Measurements from ENCODE around the gene RPL10A. TPM values are rescaled to one million over a fixed set of nuclear protein-coding genes. Genes with fewer than 3 reads are reported as not detected.

RPL10A gene
- total RNA-seq, 2 experiments from 2014 or later: 2,453 to 2,464 TPM

DNA sequence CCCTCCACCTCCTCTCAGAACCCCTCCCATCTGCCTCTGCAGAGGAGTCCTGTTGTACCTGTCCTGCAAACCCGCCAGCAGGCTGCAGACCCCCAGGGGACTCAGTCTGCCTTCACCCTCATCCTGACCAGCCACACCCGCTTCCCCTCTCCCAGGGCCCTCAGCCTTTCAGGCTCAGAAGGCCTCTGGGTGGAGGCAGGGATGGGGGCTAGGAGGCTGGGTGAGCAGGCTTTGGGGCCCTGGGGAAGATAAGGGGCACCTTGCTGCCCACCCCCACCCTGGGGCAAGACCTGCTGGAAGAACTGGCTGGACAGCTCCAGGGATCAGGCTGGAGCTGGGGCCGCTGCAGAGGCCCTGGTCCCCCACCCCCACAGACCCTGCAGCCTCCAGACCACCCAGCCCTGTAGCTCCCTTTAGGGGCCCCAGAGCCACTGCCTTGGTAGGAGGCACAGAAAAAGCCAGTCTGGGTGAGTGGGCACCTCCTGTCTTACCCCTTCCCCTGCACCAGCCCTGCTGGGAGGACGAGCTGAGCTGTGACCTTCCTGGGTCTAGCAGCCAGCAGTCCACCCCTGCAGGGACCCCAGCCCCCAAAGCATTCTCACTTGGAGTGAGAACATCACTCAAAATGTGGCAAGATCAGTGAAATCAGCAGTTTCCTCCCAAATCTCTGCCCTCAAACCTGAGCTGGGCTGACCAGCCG lies 23.5 kb downstream of the RPL10A start:
- intact Hi-C loops (cut with DNase I, micrococcal nuclease): no loop called here
- Mint-ChIP-seq H3K27ac (no peak overlapping the region), H3K36me3 (ENCODE audit: low read depth) (no peaks in the 10 kb centered on the region), H3K27me3 (no peaks in the 10 kb centered on the region), H3K9me3 (no peaks in the 10 kb centered on the region), H3K4me3 (no peak overlapping the region), H3K4me1 (ENCODE audit: low read depth) (peaks cover 18% of the 10 kb centered on the region)
- ATAC-seq (ENCODE audit: poor library complexity) (no peak), DNase-seq (no peak)
- Histone ChIP-seq H3K9me3 (ENCODE audit: control insufficient read depth in 1 of 2, insufficient read depth in 1 of 2, low read length in 2 of 2) (no peaks in the 10 kb centered on the region), H3K27me3 (ENCODE audit: control insufficient read depth in 1 of 2, insufficient read depth in 2 of 2, low read length in 2 of 2) (no peaks in the 10 kb centered on the region), H3K4me1 (ENCODE audit: insufficient read depth, low read length) (peaks cover 14% of the 10 kb centered on the region), H3K27ac (ENCODE audit: low read depth in 1 of 2, low read length in 2 of 2) (no peak overlapping the region), H3K36me3 (ENCODE audit: insufficient read depth, low read length) (no peaks in the 10 kb centered on the region), H3K4me3 (ENCODE audit: low read length) (no peak overlapping the region)
- TF ChIP-seq, protein P1, sequence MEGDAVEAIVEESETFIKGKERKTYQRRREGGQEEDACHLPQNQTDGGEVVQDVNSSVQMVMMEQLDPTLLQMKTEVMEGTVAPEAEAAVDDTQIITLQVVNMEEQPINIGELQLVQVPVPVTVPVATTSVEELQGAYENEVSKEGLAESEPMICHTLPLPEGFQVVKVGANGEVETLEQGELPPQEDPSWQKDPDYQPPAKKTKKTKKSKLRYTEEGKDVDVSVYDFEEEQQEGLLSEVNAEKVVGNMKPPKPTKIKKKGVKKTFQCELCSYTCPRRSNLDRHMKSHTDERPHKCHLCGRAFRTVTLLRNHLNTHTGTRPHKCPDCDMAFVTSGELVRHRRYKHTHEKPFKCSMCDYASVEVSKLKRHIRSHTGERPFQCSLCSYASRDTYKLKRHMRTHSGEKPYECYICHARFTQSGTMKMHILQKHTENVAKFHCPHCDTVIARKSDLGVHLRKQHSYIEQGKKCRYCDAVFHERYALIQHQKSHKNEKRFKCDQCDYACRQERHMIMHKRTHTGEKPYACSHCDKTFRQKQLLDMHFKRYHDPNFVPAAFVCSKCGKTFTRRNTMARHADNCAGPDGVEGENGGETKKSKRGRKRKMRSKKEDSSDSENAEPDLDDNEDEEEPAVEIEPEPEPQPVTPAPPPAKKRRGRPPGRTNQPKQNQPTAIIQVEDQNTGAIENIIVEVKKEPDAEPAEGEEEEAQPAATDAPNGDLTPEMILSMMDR (IDR thresholded peaks at IDR 0.05): no peak
- ChIA-PET CTCF (no interaction called here), POLR2A (interaction anchor here (0.6 kb wide), 1 partner anchor 969 kb away, joined by 3 read pairs; no protein-coding TSS in a partner anchor)

DNA sequence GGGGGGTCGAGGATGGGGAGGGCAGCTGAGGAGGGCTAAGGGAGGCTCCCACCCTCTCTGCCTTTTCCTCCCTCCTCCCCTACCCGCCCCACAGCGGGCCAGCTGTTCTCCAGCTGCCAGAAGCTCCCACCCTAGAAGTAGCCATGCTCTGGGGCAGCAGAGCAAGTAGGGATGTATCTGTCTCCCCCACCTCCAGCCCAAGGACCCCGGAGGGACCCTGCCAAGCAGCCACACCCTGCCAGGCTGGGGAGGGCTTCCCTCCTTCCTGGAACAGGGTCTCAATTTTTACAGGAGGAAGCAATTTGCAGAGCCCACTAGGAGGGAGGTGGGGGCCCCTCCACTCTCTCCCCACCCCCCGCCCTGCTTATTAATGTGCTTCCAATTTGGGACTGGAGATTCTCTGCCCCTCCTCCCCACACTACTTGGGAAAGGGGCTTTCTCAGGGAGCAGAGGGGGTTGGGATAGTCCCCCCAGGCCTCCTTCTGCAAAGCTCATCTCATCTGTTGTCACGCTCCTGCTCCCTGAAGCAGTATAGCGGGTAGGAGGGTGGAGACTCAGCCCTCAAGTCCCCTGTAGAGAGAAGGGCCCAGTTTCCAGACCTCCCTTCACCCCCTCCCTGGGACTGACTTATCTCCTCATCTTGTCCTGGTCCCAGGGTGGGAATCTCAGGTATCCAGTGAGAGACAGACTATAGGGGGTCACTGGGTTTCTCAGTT lies 24.2 kb downstream of the RPL10A start:
- H3K27ac Mint-ChIP-seq: no peak overlapping the region
- H3K4me1 ChIP-seq (ENCODE audit: insufficient read depth, low read length): peaks cover 15% of the 10 kb centered on the region
- no peak overlapping the region for H3K4me3 ChIP-seq (ENCODE audit: low read length)
- no peaks in the 10 kb centered on the region for H3K9me3 ChIP-seq (ENCODE audit: control insufficient read depth in 1 of 2, insufficient read depth in 1 of 2, low read length in 2 of 2)
- ChIA-PET POLR2A (interaction anchor here (0.6 kb wide), 1 partner anchor 969 kb away, joined by 3 read pairs; no protein-coding TSS in a partner anchor), CTCF (no interaction called here)
- intact Hi-C loops (cut with DNase I, micrococcal nuclease): no loop called here
- DNase-seq (no peak), ATAC-seq (ENCODE audit: poor library complexity) (no peak)
- no peaks in the 10 kb centered on the region for H3K36me3 ChIP-seq (ENCODE audit: insufficient read depth, low read length)
- peaks cover 18% of the 10 kb centered on the region for H3K4me1 Mint-ChIP-seq (ENCODE audit: low read depth)
- H3K27me3 Mint-ChIP-seq: no peaks in the 10 kb centered on the region
- no peaks in the 10 kb centered on the region for H3K9me3 Mint-ChIP-seq
- no peak overlapping the region for H3K27ac ChIP-seq (ENCODE audit: low read depth in 1 of 2, low read length in 2 of 2)
- H3K27me3 ChIP-seq (ENCODE audit: control insufficient read depth in 1 of 2, insufficient read depth in 2 of 2, low read length in 2 of 2): no peaks in the 10 kb centered on the region
- H3K4me3 Mint-ChIP-seq: no peak overlapping the region
- no peaks in the 10 kb centered on the region for H3K36me3 Mint-ChIP-seq (ENCODE audit: low read depth)
- TF ChIP-seq, protein P1 (IDR thresholded peaks at IDR 0.05): no peak

GRCh38 chr6:35492974-35493284 lies 24.7 kb downstream of the RPL10A start:
- Histone ChIP-seq H3K9me3 (ENCODE audit: control insufficient read depth in 1 of 2, insufficient read depth in 1 of 2, low read length in 2 of 2) (peaks cover 0 to 2% of the 10 kb centered on the region in 2 experiments), H3K4me3 (ENCODE audit: low read length) (no peak overlapping the region), H3K27me3 (ENCODE audit: control insufficient read depth in 1 of 2, insufficient read depth in 2 of 2, low read length in 2 of 2) (peaks cover 0 to under 1% of the 10 kb centered on the region in 2 experiments), H3K4me1 (ENCODE audit: insufficient read depth, low read length) (peaks cover 20% of the 10 kb centered on the region), H3K36me3 (ENCODE audit: insufficient read depth, low read length) (no peaks in the 10 kb centered on the region), H3K27ac (ENCODE audit: low read depth in 1 of 2, low read length in 2 of 2) (no peak overlapping the region)
- intact Hi-C loops (cut with DNase I, micrococcal nuclease): no loop called here
- Mint-ChIP-seq H3K4me1 (ENCODE audit: low read depth) (peaks cover 18% of the 10 kb centered on the region), H3K27me3 (no peaks in the 10 kb centered on the region), H3K9me3 (no peaks in the 10 kb centered on the region), H3K36me3 (ENCODE audit: low read depth) (no peaks in the 10 kb centered on the region), H3K4me3 (peak overlapping the region; percentile 12), H3K27ac (no peak overlapping the region)
- ATAC-seq (ENCODE audit: poor library complexity): no peak
- CTCF ChIA-PET: no interaction called here
- no peak for DNase-seq
- TF ChIP-seq, protein P1 (IDR thresholded peaks at IDR 0.05): no peak
- POLR2A ChIA-PET: no interaction called here

Measured in CD4-positive, alpha-beta T cell (primary cell).